ENCODE data around the gene CEND1.

DNA sequence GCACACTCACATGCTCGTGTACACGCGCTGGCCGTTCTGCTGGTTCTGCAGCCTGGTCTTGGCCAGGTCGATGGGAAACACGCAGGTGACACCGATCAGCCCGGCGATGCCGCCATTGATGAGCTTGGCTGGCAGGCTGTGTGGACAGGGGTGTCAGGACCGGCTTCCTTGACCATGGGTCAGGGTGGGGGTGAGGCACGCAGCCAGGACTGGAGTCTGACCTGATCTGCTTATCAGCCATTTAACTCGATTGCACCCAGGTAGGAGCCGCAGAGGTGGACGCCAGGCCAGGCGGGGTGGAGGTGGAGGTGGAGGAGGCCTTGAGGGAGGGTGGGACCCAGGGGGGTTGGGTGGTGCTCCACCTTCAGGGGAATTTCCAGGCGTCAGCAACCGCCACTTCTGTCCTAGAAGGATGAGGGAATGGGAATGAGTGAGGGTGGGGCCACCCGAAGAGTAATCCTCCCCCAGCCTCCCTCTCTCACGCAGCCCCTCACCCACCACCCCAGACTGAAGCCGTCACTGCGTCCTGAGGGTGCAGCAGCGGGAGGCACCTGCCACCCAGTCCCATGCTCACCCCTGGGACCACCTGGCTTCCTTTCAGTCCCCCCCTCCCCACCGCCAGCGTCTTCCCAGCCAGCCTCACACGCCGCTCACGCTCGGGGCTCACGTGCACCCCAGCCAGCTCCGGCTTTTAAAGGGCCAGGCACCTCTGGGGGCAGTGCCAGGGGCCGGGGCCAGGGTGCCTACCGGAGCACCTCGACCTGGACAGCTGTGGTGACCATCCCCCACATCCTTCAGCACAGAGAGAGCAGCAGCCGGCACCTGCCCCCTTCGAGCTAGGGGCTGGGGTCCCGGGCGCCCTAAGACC is 5.1 kb upstream of the CEND1 start:
- TF ChIP-seq, protein P1, sequence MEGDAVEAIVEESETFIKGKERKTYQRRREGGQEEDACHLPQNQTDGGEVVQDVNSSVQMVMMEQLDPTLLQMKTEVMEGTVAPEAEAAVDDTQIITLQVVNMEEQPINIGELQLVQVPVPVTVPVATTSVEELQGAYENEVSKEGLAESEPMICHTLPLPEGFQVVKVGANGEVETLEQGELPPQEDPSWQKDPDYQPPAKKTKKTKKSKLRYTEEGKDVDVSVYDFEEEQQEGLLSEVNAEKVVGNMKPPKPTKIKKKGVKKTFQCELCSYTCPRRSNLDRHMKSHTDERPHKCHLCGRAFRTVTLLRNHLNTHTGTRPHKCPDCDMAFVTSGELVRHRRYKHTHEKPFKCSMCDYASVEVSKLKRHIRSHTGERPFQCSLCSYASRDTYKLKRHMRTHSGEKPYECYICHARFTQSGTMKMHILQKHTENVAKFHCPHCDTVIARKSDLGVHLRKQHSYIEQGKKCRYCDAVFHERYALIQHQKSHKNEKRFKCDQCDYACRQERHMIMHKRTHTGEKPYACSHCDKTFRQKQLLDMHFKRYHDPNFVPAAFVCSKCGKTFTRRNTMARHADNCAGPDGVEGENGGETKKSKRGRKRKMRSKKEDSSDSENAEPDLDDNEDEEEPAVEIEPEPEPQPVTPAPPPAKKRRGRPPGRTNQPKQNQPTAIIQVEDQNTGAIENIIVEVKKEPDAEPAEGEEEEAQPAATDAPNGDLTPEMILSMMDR (IDR thresholded peaks at IDR 0.05; ENCODE audit: poor library complexity), result no peak
- no peak for TF ChIP-seq EZH2 (IDR thresholded peaks at IDR 0.05; ENCODE audit: borderline replicate concordance)

Data from hepatocyte (in vitro differentiated cells).